ENCODE measurements around the gene UBE4B. TPM values are rescaled to one million over a fixed set of nuclear protein-coding genes. Genes with fewer than 3 reads are reported as not detected.

The UBE4B gene
- total and polyA plus RNA-seq, 9 of the 15 experiments (the other 6 are each of a cell fraction or from before 2014, with no cell fraction given), result 11.7 to 73.7 (median 40.1) TPM

DNA sequence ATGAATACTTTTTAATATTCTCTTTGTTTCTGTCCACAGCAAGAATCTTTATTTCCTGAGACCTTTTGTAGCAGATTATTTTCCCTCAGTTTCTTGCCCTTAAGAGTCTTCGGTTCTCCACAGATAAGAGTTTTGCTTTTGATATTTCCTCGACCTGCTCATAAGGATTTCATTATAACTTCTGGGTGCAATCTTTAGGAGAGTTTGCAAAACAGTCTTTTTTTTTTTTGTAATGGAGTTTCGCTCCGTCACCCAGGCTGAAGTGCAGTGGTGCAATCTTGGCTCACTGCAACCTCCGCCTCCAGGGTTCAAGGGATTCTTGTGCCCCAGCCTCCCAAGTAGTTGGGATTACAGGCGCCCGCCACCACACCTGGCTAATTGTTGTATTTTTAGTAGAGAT is 10.1 kb upstream of the UBE4B start (continued):
- TF ChIP-seq AFF1 (IDR thresholded peaks at IDR 0.05; ENCODE audit: low read depth in 1 of 2, partially characterized antibody in 2 of 2) (no peak), HMG20A (CRISPR knock-in tag; conservative IDR thresholded peaks at IDR 0.05) (no peak), SIRT6 (IDR thresholded peaks at IDR 0.05; ENCODE audit: low read depth, low read length) (no peak), ZNF165 (CRISPR knock-in tag; IDR thresholded peaks at IDR 0.05; ENCODE audit: borderline replicate concordance) (no peak), CCNT2 (IDR thresholded peaks at IDR 0.05; ENCODE audit: borderline replicate concordance, extremely low read depth, insufficient read length, low read depth, low read length) (no peak), ATF2 (CRISPR knock-in tag; IDR thresholded peaks at IDR 0.05) (no peak), KAT2B (IDR thresholded peaks at IDR 0.05; ENCODE audit: low read depth, low read length) (no peak), ZNF444 (CRISPR knock-in tag; IDR thresholded peaks at IDR 0.05) (no peak), SMARCA4 (IDR thresholded peaks at IDR 0.05) (no peak)

Data from K562 (cell line).